GM12864 (cell line): ENCODE data around the gene ROGDI.

ENCODE experiments used
- DNase-seq: peaks from one replicate; pipeline ENCODE4 v3.0.0-alpha.2; 2011; ENCODE audit warnings: low read depth
- H3K4me3 ChIP-seq: 2 replicates; pipeline ENCODE4 v1.5.1; 2011; ENCODE audit warnings: mild to moderate bottlenecking, low read depth, low read length, control low read depth
- TF ChIP-seq, protein P1 (sequence below): IDR thresholded peaks from 2 replicates; pipeline ENCODE4 v1.5.1; 2011; ENCODE audit warnings: low read depth, mild to moderate bottlenecking, moderate library complexity, low read length, control low read depth, inconsistent platforms; ENCODE audit errors: missing control alignments

ROGDI gene

GRCh38 chr16:4799171-4799855, 3.1 kb downstream of the ROGDI start:
- DNase-seq, result no peak
- TF ChIP-seq, protein P1, sequence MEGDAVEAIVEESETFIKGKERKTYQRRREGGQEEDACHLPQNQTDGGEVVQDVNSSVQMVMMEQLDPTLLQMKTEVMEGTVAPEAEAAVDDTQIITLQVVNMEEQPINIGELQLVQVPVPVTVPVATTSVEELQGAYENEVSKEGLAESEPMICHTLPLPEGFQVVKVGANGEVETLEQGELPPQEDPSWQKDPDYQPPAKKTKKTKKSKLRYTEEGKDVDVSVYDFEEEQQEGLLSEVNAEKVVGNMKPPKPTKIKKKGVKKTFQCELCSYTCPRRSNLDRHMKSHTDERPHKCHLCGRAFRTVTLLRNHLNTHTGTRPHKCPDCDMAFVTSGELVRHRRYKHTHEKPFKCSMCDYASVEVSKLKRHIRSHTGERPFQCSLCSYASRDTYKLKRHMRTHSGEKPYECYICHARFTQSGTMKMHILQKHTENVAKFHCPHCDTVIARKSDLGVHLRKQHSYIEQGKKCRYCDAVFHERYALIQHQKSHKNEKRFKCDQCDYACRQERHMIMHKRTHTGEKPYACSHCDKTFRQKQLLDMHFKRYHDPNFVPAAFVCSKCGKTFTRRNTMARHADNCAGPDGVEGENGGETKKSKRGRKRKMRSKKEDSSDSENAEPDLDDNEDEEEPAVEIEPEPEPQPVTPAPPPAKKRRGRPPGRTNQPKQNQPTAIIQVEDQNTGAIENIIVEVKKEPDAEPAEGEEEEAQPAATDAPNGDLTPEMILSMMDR, result no peak
- H3K4me3 ChIP-seq, result no peak overlapping the region

DNA sequence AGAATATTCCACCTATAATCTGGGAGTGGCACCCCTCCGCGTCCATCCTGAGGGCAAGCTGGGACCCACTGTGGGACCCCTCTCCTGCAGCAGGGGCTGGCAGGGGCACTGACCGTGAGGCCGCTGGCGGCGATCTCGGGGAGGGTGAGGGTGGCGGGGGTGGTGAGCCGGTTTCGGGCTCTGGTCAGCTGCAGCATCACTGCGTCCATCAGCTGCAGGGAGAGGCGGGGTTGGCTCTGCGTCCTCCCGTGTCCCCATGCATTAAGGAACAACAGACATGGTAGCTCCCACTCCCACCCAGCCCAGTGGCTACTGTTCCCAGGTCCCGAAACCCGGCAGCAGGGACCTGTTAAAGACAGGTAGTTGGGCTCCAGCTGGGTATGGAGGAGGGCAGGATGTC, 4.0 kb downstream of the ROGDI start:
- no peak for DNase-seq
- no peak overlapping the region for H3K4me3 ChIP-seq
- TF ChIP-seq, protein P1, result no peak

DNA sequence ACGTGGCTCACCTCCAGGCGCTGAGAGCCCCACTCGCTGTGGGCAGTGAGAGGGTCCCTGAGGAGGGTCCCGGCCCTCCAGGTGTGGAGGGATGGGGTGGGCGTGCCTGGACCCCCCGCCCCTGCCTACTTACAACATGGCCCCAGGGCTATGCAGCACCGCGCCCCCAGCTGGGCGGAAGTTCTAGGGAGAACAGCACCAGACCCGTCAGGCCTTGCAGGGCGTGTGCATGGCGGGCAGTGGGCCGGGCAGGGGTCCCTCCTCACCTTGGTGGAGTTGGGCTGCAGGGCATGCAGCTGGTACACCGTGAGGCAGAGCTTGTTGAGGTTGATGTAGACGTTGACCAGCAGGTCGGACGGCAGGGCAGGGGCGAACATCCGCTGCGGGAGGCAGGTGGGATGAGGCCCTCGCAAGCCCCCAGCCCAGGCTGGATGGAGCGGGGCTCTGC, 4.6 kb downstream of the ROGDI start:
- H3K4me3 ChIP-seq, result no peak overlapping the region
- no peak for DNase-seq
- TF ChIP-seq, protein P1, result no peak

DNA sequence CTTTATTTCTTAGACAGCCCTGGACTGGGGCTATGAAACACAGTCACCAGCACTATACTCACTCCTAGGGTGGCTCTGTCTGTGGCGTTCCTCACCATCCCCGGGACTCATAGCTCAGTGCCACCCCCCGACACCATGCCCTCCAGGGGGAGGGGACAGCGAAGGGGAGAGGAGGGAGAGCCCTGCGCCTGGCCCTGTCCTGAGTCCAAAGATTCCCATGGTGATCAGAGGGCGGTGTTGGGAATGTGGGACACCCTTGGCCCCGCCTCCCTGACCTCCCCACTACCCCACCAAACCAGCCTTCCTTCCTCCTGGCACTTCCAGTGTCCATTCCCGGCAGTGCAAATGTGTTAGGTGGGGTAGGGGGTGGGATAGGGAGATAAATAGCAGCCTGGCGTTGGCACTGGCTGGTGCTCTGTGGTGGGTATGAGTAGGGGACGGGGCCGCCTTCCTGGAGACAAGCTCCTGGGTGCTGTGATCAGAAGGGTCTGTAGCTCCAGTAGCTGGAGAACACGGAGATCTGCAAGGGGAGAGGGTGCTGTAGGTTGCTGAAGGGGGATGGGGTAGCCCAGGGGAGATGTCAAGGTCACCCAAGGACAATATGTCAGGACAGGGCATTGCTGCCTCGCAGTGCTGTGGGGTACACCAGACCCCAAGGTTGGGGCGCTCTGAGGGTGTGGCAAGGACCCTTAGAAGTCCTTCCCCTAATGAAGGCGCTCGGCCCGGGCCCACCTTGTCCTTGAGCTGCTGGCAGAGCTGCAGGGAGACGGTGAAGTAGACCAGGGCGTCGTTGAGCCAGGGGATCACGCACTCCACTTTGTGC, 5.2 kb downstream of the ROGDI start:
- TF ChIP-seq, protein P1, result no peak

DNA sequence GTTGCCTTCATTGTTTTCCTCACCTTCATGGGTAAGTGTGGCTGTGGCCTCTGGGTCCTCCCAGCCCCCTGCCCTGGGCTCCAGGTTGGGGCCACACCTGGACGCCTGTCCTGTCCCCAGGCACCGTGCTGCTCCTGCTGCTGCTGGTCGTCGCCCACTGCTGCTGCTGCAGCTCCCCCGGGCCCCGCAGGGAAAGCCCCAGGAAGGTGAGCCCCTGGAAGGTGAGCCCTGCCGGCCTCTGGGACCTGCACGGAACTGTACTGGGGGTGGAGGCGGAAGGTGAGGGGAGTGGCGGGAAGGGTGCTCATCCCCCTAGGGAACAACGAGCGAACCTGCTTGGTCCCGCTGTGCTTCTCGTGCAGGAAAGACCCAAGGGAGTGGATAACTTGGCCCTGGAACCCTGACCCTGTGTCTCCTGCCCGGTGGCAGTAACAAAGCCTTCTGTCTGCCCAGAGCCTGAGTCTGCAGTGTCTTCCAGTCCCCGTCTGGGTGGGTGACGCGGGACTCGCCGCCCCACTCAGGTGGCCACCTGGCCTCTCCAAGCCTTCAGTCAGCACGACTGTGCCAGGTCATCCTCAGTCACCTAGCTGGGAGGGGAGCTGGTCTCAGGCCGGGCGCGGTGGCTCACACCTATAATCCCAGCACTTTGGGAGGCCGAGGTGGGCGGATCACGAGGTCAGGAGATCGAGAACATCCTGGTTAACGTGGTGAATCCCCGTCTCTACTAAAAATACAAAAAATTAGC, 6.4 kb downstream of the ROGDI start:
- TF ChIP-seq, protein P1, result no peak
- DNase-seq, result no peak
- H3K4me3 ChIP-seq, result no peak overlapping the region

More for the DNA sequence above, 5.2 kb downstream of the ROGDI start:
- DNase-seq, result no peak
- no peak overlapping the region for H3K4me3 ChIP-seq

DNA sequence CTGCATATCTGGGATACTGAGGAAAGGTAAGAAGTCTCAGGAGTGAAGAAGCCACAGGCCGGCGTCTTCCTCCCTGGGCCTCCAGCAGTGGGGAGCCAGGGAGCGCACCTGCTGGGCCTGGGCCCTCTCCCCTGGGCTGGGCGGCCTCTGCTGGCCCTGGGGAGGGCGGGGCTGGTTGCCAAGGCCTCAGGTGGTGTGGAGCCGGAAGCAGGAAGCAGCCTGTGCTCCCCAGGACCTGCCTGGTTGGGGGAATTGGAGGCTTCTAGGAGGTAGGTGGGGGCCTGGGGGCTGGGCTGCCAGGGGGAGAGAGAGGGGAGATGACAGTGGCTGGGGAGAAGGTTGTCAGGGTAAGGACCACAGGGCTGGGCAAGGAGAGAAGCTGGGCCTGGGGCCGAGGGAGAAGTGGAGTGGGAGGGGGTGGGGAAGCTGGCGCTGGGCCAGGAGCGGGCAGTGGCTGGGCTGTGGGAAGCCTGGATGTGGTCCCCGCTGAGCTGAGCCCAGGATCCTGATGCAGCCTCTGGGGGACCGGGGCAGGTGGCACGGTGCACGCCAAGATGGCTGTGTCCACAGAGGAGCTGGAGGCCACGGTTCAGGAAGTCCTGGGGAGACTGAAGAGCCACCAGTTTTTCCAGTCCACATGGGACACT, 7.1 kb downstream of the ROGDI start, which contains the start of gene SMIM22:
TSS of gene SMIM22 (plus strand) at position 189 of the 647 bp plus-strand sequence. CDS start at position 555, 366 bp downstream.
- no peak within 1 kb of the TSS for H3K4me3 ChIP-seq
- TF ChIP-seq, protein P1, result no peak
- DNase-seq, result no peak
